Vagina (tissue), 2 donors: ENCODE results near the gene ADGRG3. TPM values are rescaled to one million over a fixed set of nuclear protein-coding genes. Genes with fewer than 3 reads are reported as not detected.

ENCODE experiments used
- DNase-seq, 2 donors: peaks; one replicate each; pipeline ENCODE4 v3.0.0-alpha.2; 2017; ENCODE audit errors: extremely low spot score in 2 of 2
- H3K27ac ChIP-seq: fragments of 200-600 bp; sonication (generic); one replicate; pipeline ENCODE4 v1.5.1; 2019
- H3K27me3 ChIP-seq: fragments of 200-600 bp; sonication (generic); one replicate; pipeline ENCODE4 v1.5.1; 2019
- H3K36me3 ChIP-seq, 2 donors: fragments of 200-600 bp; sonication (generic); one replicate each; pipeline ENCODE4 v1.5.1; 2017 to 2019
- H3K4me1 ChIP-seq: fragments of 200-600 bp; sonication (generic); one replicate; pipeline ENCODE4 v1.5.1; 2019
- H3K4me3 ChIP-seq, 2 donors: fragments of 200-600 bp; sonication (generic); 1 replicate in 1 of 2; 2 replicates in 1 of 2; pipeline ENCODE4 v1.5.1; 2016 to 2019
- H3K9me3 ChIP-seq: fragments of 200-600 bp; sonication (generic); one replicate; pipeline ENCODE4 v1.5.1; 2019
- CTCF ChIP-seq, 3 experiments: fragments of 450-650 bp in 2 of 3; fragments of 200-600 bp in 1 of 3; sonication (generic) in 1 of 3; IDR thresholded peaks; one replicate each; pipeline ENCODE4 v1.5.1; 2017 to 2019; ENCODE audit warnings: antibody characterized with exemption in 3 of 3, mild to moderate bottlenecking in 2 of 3, moderate library complexity in 2 of 3
- POLR2A ChIP-seq, 2 donors: fragments of 450-650 bp; IDR thresholded peaks; one replicate each; pipeline ENCODE4 v1.6.1; 2017; ENCODE audit warnings: antibody characterized with exemption in 2 of 2, mild to moderate bottlenecking in 2 of 2, moderate library complexity in 2 of 2
- POLR2AphosphoS5 ChIP-seq, 2 donors: sonication (generic); formaldehyde crosslinking; IDR thresholded peaks; one replicate each; pipeline ENCODE4 v1.9.0; 2017; ENCODE audit warnings: antibody characterized with exemption in 2 of 2, mild to moderate bottlenecking in 2 of 2, low read depth in 1 of 2; ENCODE audit not compliant: insufficient read depth in 1 of 2
- intact Hi-C: fragments of 100-400 bp; cut with DNase I; formaldehyde crosslinking; loops from one replicate; pipeline ENCODE4 v1.15.1; 2023
- total RNA-seq: library from RNA; depleted of rRNA; stranded (reverse); fragments of >200 nt; gene quantifications from one replicate; pipeline ENCODE4 v1.2.3, GENCODE V29; 2016

ADGRG3 gene
- total RNA-seq, 1 donor from 2014 or later = 10.3 TPM

GRCh38 chr16:57693550-57693949, 25.4 kb downstream of the ADGRG3 start:
- intact Hi-C loops = no loop called here
- no peak overlapping the region for H3K4me3 ChIP-seq
- H3K4me1 ChIP-seq = no peaks in the 10 kb centered on the region
- no peaks in the 10 kb centered on the region for H3K36me3 ChIP-seq
- no peak for TF ChIP-seq POLR2AphosphoS5 (IDR thresholded peaks at IDR 0.05; ENCODE audit: insufficient read depth in 1 of 2, low read depth in 1 of 2)
- TF ChIP-seq POLR2A (IDR thresholded peaks at IDR 0.05) = no peak
- TF ChIP-seq CTCF (IDR thresholded peaks at IDR 0.05) = no peak
- H3K27me3 ChIP-seq = no peaks in the 10 kb centered on the region
- no peaks in the 10 kb centered on the region for H3K9me3 ChIP-seq
- DNase-seq = no peak
- no peak overlapping the region for H3K27ac ChIP-seq

- no peak for DNase-seq
- no peaks in the 10 kb centered on the region for H3K36me3 ChIP-seq
- H3K4me1 ChIP-seq = no peaks in the 10 kb centered on the region
- H3K27me3 ChIP-seq = no peaks in the 10 kb centered on the region
- intact Hi-C loops = no loop called here
- TF ChIP-seq CTCF (IDR thresholded peaks at IDR 0.05) (no peak), POLR2AphosphoS5 (IDR thresholded peaks at IDR 0.05; ENCODE audit: insufficient read depth in 1 of 2, low read depth in 1 of 2) (no peak), POLR2A (IDR thresholded peaks at IDR 0.05) (no peak)
- H3K9me3 ChIP-seq = no peaks in the 10 kb centered on the region
- H3K27ac ChIP-seq = no peak overlapping the region
- H3K4me3 ChIP-seq = no peak overlapping the region
These were observed 26.2 kb downstream of the ADGRG3 start for GRCh38 chr16:57694231-57694724.

GRCh38 chr16:57694725-57695679, 26.9 kb downstream of the ADGRG3 start, which contains the start of gene DRC7:
TSS of gene DRC7 (plus strand) at chr16:57694806. CDS start at chr16:57697950, 3,144 bp downstream.
- intact Hi-C loops = no loop called here
- DNase-seq = no peak
- H3K4me1 ChIP-seq = no peaks in the 10 kb centered on the region
- no peak for TF ChIP-seq CTCF (IDR thresholded peaks at IDR 0.05)
- no peak for TF ChIP-seq POLR2A (IDR thresholded peaks at IDR 0.05)
- no peak for TF ChIP-seq POLR2AphosphoS5 (IDR thresholded peaks at IDR 0.05; ENCODE audit: insufficient read depth in 1 of 2, low read depth in 1 of 2)
- no peaks in the 10 kb centered on the region for H3K9me3 ChIP-seq
- no peak within 1 kb of the TSS for H3K27ac ChIP-seq
- H3K36me3 ChIP-seq = no peaks in the 10 kb centered on the region
- H3K4me3 ChIP-seq = no peak within 1 kb of the TSS
- H3K27me3 ChIP-seq = no peaks in the 10 kb centered on the region

- Histone ChIP-seq H3K27me3 (no peaks in the 10 kb centered on the region), H3K4me1 (no peaks in the 10 kb centered on the region), H3K36me3 (no peaks in the 10 kb centered on the region), H3K4me3 (no peak overlapping the region), H3K27ac (no peak overlapping the region), H3K9me3 (no peaks in the 10 kb centered on the region)
- intact Hi-C loops = no loop called here
- no peak for DNase-seq
- TF ChIP-seq POLR2AphosphoS5 (IDR thresholded peaks at IDR 0.05; ENCODE audit: insufficient read depth in 1 of 2, low read depth in 1 of 2) = no peak
- TF ChIP-seq POLR2A (IDR thresholded peaks at IDR 0.05) = no peak
- TF ChIP-seq CTCF (IDR thresholded peaks at IDR 0.05) = no peak
These were observed 27.6 kb downstream of the ADGRG3 start for GRCh38 chr16:57695680-57696069.

GRCh38 chr16:57696240-57696639, 28.1 kb downstream of the ADGRG3 start:
- H3K4me1 ChIP-seq = no peaks in the 10 kb centered on the region
- DNase-seq = no peak
- intact Hi-C loops = no loop called here
- no peak overlapping the region for H3K27ac ChIP-seq
- no peaks in the 10 kb centered on the region for H3K9me3 ChIP-seq
- no peaks in the 10 kb centered on the region for H3K36me3 ChIP-seq
- TF ChIP-seq POLR2AphosphoS5 (IDR thresholded peaks at IDR 0.05; ENCODE audit: insufficient read depth in 1 of 2, low read depth in 1 of 2) (no peak), CTCF (IDR thresholded peaks at IDR 0.05) (no peak), POLR2A (IDR thresholded peaks at IDR 0.05) (no peak)
- H3K4me3 ChIP-seq = no peak overlapping the region
- no peaks in the 10 kb centered on the region for H3K27me3 ChIP-seq
